Mammary epithelial cell (primary cell): ENCODE results near the gene NUP98.

Experiments
- CTCF ChIP-seq, 2 donors: IDR thresholded peaks in 1 of 2; conservative IDR thresholded peaks in 1 of 2; 2 replicates each; pipeline ENCODE4 v1.5.1; 2011 to 2012; ENCODE audit warnings: inconsistent platforms in 2 of 2, low read length in 2 of 2, mild to moderate bottlenecking in 2 of 2, control low read depth in 1 of 2, low read depth in 1 of 2; ENCODE audit not compliant: insufficient read depth in 1 of 2; ENCODE audit errors: extremely low read depth in 1 of 2
- EZH2 ChIP-seq: IDR thresholded peaks from 2 replicates; pipeline ENCODE4 v1.6.1; 2012; ENCODE audit warnings: low read length, inconsistent platforms, borderline replicate concordance

- TF ChIP-seq CTCF (conservative IDR thresholded peaks at IDR 0.05 in 1 of 2, IDR thresholded peaks at IDR 0.05 in 1 of 2; ENCODE audit: extremely low read depth in 1 of 2, insufficient read depth in 1 of 2, low read depth in 1 of 2, low read length in 2 of 2) = no peak
- no peak for TF ChIP-seq EZH2
Observed at GRCh38 chr11:3738723-3739122, 58.6 kb downstream of the NUP98 start.
